Measurements from ENCODE around the gene ACVR1.

ACVR1 gene

GRCh38 chr2:157874348-157874747 lies 1.8 kb downstream of the ACVR1 start:
- Histone ChIP-seq H3K18ac (ENCODE audit: low read length) (no peak overlapping the region), H3K36me3 (replicated peaks in 1 of 2; ENCODE audit: control insufficient read depth in 2 of 2, insufficient read depth in 2 of 2, low read length in 2 of 2) (no peaks in the 10 kb centered on the region), H3K4me3 (ENCODE audit: low read length in 2 of 2) (peak overlapping the region in 1 of 2 donors; percentile 90), H3K27ac (replicated peaks; ENCODE audit: low read length) (no peak overlapping the region), H2AFZ (ENCODE audit: low read length) (peak overlapping the region; percentile 32), H4K8ac (ENCODE audit: low read depth, low read length) (no peak overlapping the region), H2AK5ac (ENCODE audit: low read depth, low read length) (no peak overlapping the region), H2BK12ac (ENCODE audit: low read length) (no peak overlapping the region), H3K4ac (ENCODE audit: low read length) (no peak overlapping the region), H3K9me3 (replicated peaks in 1 of 2; ENCODE audit: control insufficient read depth in 2 of 2, insufficient read depth in 1 of 2, low read depth in 1 of 2, low read length in 2 of 2) (no peaks in the 10 kb centered on the region), H3K14ac (ENCODE audit: low read length) (no peak overlapping the region), H3K79me1 (ENCODE audit: low read depth, low read length) (no peaks in the 10 kb centered on the region), H2BK5ac (ENCODE audit: low read length) (no peak overlapping the region), H3K4me1 (ENCODE audit: control insufficient read depth in 2 of 2, insufficient read depth in 1 of 2, low read depth in 1 of 2, low read length in 2 of 2) (no peaks in the 10 kb centered on the region), H2BK120ac (ENCODE audit: low read depth, low read length) (no peak overlapping the region), H3K23ac (ENCODE audit: low read depth, low read length, poor library complexity) (no peak overlapping the region), H3K27me3 (ENCODE audit: control insufficient read depth in 3 of 3, insufficient read depth in 3 of 3, low read depth in 1 of 3, low read length in 3 of 3) (peaks cover 0 to 22% (median 7%) of the 10 kb centered on the region in 3 experiments), H2BK15ac (ENCODE audit: low read length) (no peak overlapping the region), H4K91ac (ENCODE audit: low read depth, low read length, poor library complexity) (no peak overlapping the region), H3K4me2 (ENCODE audit: insufficient read depth, low read length, poor library complexity, severe bottlenecking) (no peak overlapping the region), H3K9ac (ENCODE audit: low read depth, low read length, poor library complexity) (no peak overlapping the region)
- no CpG with 5 or more reads among the region's 4 CpGs for WGBS, 2 donors (ENCODE audit: extremely low coverage in 2 of 2, insufficient read length in 2 of 2, insufficient replicate concordance in 1 of 2)
- no peak for DNase-seq (ENCODE audit: low spot score)

- Histone ChIP-seq H2BK5ac (ENCODE audit: low read length) (no peak overlapping the region), H3K9me3 (replicated peaks in 1 of 2; ENCODE audit: control insufficient read depth in 2 of 2, insufficient read depth in 1 of 2, low read depth in 1 of 2, low read length in 2 of 2) (no peaks in the 10 kb centered on the region), H4K91ac (ENCODE audit: low read depth, low read length, poor library complexity) (no peak overlapping the region), H4K8ac (ENCODE audit: low read depth, low read length) (no peak overlapping the region), H3K4me2 (ENCODE audit: insufficient read depth, low read length, poor library complexity, severe bottlenecking) (no peak overlapping the region), H3K4ac (ENCODE audit: low read length) (no peak overlapping the region), H3K27ac (replicated peaks; ENCODE audit: low read length) (no peak overlapping the region), H3K27me3 (ENCODE audit: control insufficient read depth in 3 of 3, insufficient read depth in 3 of 3, low read depth in 1 of 3, low read length in 3 of 3) (peaks cover 0 to 10% (median 7%) of the 10 kb centered on the region in 3 experiments), H2BK120ac (ENCODE audit: low read depth, low read length) (no peak overlapping the region), H3K4me3 (ENCODE audit: low read length in 2 of 2) (no peak overlapping the region), H2BK12ac (ENCODE audit: low read length) (no peak overlapping the region), H2BK15ac (ENCODE audit: low read length) (no peak overlapping the region), H3K23ac (ENCODE audit: low read depth, low read length, poor library complexity) (no peak overlapping the region), H3K79me1 (ENCODE audit: low read depth, low read length) (no peaks in the 10 kb centered on the region), H3K4me1 (ENCODE audit: control insufficient read depth in 2 of 2, insufficient read depth in 1 of 2, low read depth in 1 of 2, low read length in 2 of 2) (no peaks in the 10 kb centered on the region), H2AK5ac (ENCODE audit: low read depth, low read length) (no peak overlapping the region), H3K14ac (ENCODE audit: low read length) (no peak overlapping the region), H3K18ac (ENCODE audit: low read length) (no peak overlapping the region), H3K9ac (ENCODE audit: low read depth, low read length, poor library complexity) (no peak overlapping the region), H3K36me3 (replicated peaks in 1 of 2; ENCODE audit: control insufficient read depth in 2 of 2, insufficient read depth in 2 of 2, low read length in 2 of 2) (no peaks in the 10 kb centered on the region), H2AFZ (ENCODE audit: low read length) (no peak overlapping the region)
- no peak for DNase-seq (ENCODE audit: low spot score)
- WGBS, 2 donors (ENCODE audit: extremely low coverage in 2 of 2, insufficient read length in 2 of 2, insufficient replicate concordance in 1 of 2), result no CpG with 5 or more reads among the region's 2 CpGs
Measured at GRCh38 chr2:157872791-157873190, 3.3 kb downstream of the ACVR1 start.

- no peak overlapping the region for H3K23ac ChIP-seq (ENCODE audit: low read depth, low read length, poor library complexity)
- no peak overlapping the region for H2AFZ ChIP-seq (ENCODE audit: low read length)
- no peak overlapping the region for H2BK15ac ChIP-seq (ENCODE audit: low read length)
- H4K8ac ChIP-seq (ENCODE audit: low read depth, low read length), result no peak overlapping the region
- WGBS, 2 donors (ENCODE audit: extremely low coverage in 2 of 2, insufficient read length in 2 of 2, insufficient replicate concordance in 1 of 2), result no CpG with 5 or more reads among the region's 3 CpGs
- H3K36me3 ChIP-seq (replicated peaks in 1 of 2; ENCODE audit: control insufficient read depth in 2 of 2, insufficient read depth in 2 of 2, low read length in 2 of 2), result no peaks in the 10 kb centered on the region
- H3K79me1 ChIP-seq (ENCODE audit: low read depth, low read length), result no peaks in the 10 kb centered on the region
- H2BK5ac ChIP-seq (ENCODE audit: low read length), result no peak overlapping the region
- no peak overlapping the region for H3K14ac ChIP-seq (ENCODE audit: low read length)
- no peaks in the 10 kb centered on the region for H3K27me3 ChIP-seq (ENCODE audit: control insufficient read depth in 3 of 3, insufficient read depth in 3 of 3, low read depth in 1 of 3, low read length in 3 of 3)
- peaks cover 0 to 4% of the 10 kb centered on the region in 2 donors for H3K4me1 ChIP-seq (ENCODE audit: control insufficient read depth in 2 of 2, insufficient read depth in 1 of 2, low read depth in 1 of 2, low read length in 2 of 2)
- no peak overlapping the region for H3K4me2 ChIP-seq (ENCODE audit: insufficient read depth, low read length, poor library complexity, severe bottlenecking)
- H3K18ac ChIP-seq (ENCODE audit: low read length), result no peak overlapping the region
- no peak overlapping the region for H2AK5ac ChIP-seq (ENCODE audit: low read depth, low read length)
- no peak overlapping the region for H4K91ac ChIP-seq (ENCODE audit: low read depth, low read length, poor library complexity)
- H3K27ac ChIP-seq (replicated peaks; ENCODE audit: low read length), result no peak overlapping the region
- H3K9ac ChIP-seq (ENCODE audit: low read depth, low read length, poor library complexity), result no peak overlapping the region
- no peak for DNase-seq (ENCODE audit: low spot score)
- H3K4me3 ChIP-seq (ENCODE audit: low read length in 2 of 2), result no peak overlapping the region
- no peak overlapping the region for H2BK120ac ChIP-seq (ENCODE audit: low read depth, low read length)
- H3K4ac ChIP-seq (ENCODE audit: low read length), result no peak overlapping the region
- H2BK12ac ChIP-seq (ENCODE audit: low read length), result no peak overlapping the region
- H3K9me3 ChIP-seq (replicated peaks in 1 of 2; ENCODE audit: control insufficient read depth in 2 of 2, insufficient read depth in 1 of 2, low read depth in 1 of 2, low read length in 2 of 2), result no peaks in the 10 kb centered on the region
Measured at GRCh38 chr2:157871415-157871814, 4.7 kb downstream of the ACVR1 start.

GRCh38 chr2:157868993-157869392 lies 7.1 kb downstream of the ACVR1 start:
- H3K27ac ChIP-seq (replicated peaks; ENCODE audit: low read length), result no peak overlapping the region
- H3K4me3 ChIP-seq (ENCODE audit: low read length in 2 of 2), result no peak overlapping the region
- no peak overlapping the region for H2BK5ac ChIP-seq (ENCODE audit: low read length)
- no peak overlapping the region for H4K8ac ChIP-seq (ENCODE audit: low read depth, low read length)
- no peak overlapping the region for H3K18ac ChIP-seq (ENCODE audit: low read length)
- no peak overlapping the region for H3K23ac ChIP-seq (ENCODE audit: low read depth, low read length, poor library complexity)
- H3K9me3 ChIP-seq (replicated peaks in 1 of 2; ENCODE audit: control insufficient read depth in 2 of 2, insufficient read depth in 1 of 2, low read depth in 1 of 2, low read length in 2 of 2), result no peaks in the 10 kb centered on the region
- no peak overlapping the region for H3K14ac ChIP-seq (ENCODE audit: low read length)
- H3K4ac ChIP-seq (ENCODE audit: low read length), result no peak overlapping the region
- no peak overlapping the region for H2AFZ ChIP-seq (ENCODE audit: low read length)
- no peak overlapping the region for H2BK12ac ChIP-seq (ENCODE audit: low read length)
- H2AK5ac ChIP-seq (ENCODE audit: low read depth, low read length), result no peak overlapping the region
- no peaks in the 10 kb centered on the region for H3K27me3 ChIP-seq (ENCODE audit: control insufficient read depth in 3 of 3, insufficient read depth in 3 of 3, low read depth in 1 of 3, low read length in 3 of 3)
- no peak overlapping the region for H3K4me2 ChIP-seq (ENCODE audit: insufficient read depth, low read length, poor library complexity, severe bottlenecking)
- peaks cover 0 to 6% of the 10 kb centered on the region in 2 donors for H3K4me1 ChIP-seq (ENCODE audit: control insufficient read depth in 2 of 2, insufficient read depth in 1 of 2, low read depth in 1 of 2, low read length in 2 of 2)
- H3K9ac ChIP-seq (ENCODE audit: low read depth, low read length, poor library complexity), result no peak overlapping the region
- H3K79me1 ChIP-seq (ENCODE audit: low read depth, low read length), result no peaks in the 10 kb centered on the region
- no peaks in the 10 kb centered on the region for H3K36me3 ChIP-seq (replicated peaks in 1 of 2; ENCODE audit: control insufficient read depth in 2 of 2, insufficient read depth in 2 of 2, low read length in 2 of 2)
- H2BK120ac ChIP-seq (ENCODE audit: low read depth, low read length), result no peak overlapping the region
- no peak for DNase-seq (ENCODE audit: low spot score)
- no peak overlapping the region for H4K91ac ChIP-seq (ENCODE audit: low read depth, low read length, poor library complexity)
- H2BK15ac ChIP-seq (ENCODE audit: low read length), result no peak overlapping the region
- WGBS, 2 donors (ENCODE audit: extremely low coverage in 2 of 2, insufficient read length in 2 of 2, insufficient replicate concordance in 1 of 2), result no CpG with 5 or more reads among the region's 2 CpGs
